Coronary artery (tissue), 2 donors: Measurements from ENCODE around the gene CSNK1A1.

Experiments used
- DNase-seq: peaks from one replicate; pipeline ENCODE4 v3.0.0-alpha.2; 2017; ENCODE audit warnings: low spot score
- H3K27ac ChIP-seq, 2 donors: fragments of 200-600 bp; sonication (generic); one replicate each; pipeline ENCODE4 v1.5.1; 2016 to 2019
- H3K4me3 ChIP-seq: fragments of 200-600 bp; sonication (generic); 2 replicates; pipeline ENCODE4 v1.5.1; 2016; ENCODE audit warnings: mild to moderate bottlenecking, moderate library complexity
- TF ChIP-seq, protein P1 (sequence below): fragments of 200-600 bp; sonication (generic); IDR thresholded peaks from one replicate; pipeline ENCODE4 v1.5.1; 2019; ENCODE audit warnings: antibody characterized with exemption

The CSNK1A1 gene

DNA sequence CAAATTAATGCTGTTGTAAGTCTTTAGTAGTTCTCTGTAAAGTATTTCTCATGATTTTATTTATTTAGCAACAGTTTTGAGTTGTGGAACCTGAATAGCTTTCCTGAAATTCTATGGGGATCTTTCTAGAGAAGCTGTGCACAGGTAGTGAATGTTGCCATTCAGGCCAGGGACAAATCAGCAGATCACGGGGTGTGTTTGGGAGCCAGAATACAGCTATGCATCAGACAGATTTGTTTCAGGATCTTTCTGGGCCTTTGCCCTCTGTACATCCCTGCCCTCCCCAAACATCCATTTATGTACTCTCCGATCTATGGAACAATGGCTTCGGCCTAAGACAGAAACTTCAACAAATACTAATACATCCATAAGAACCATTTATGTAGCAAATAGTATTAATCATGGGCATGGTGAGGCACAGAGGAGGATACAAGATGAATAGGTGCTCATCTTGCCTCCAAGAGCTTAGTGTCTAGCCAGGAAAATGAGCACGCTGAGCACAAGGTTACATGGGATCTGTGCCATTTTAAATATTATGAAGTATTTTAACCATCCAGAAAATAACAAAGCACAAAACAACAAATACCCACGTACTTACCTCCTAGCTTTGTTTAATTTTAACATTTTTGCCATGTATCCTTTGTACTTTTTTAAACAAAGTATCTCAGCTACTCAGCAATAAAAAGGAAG is 43.1 kb upstream of the CSNK1A1 start:
- no peak overlapping the region for H3K4me3 ChIP-seq
- no peak overlapping the region for H3K27ac ChIP-seq
- no peak for DNase-seq
- TF ChIP-seq, protein P1, sequence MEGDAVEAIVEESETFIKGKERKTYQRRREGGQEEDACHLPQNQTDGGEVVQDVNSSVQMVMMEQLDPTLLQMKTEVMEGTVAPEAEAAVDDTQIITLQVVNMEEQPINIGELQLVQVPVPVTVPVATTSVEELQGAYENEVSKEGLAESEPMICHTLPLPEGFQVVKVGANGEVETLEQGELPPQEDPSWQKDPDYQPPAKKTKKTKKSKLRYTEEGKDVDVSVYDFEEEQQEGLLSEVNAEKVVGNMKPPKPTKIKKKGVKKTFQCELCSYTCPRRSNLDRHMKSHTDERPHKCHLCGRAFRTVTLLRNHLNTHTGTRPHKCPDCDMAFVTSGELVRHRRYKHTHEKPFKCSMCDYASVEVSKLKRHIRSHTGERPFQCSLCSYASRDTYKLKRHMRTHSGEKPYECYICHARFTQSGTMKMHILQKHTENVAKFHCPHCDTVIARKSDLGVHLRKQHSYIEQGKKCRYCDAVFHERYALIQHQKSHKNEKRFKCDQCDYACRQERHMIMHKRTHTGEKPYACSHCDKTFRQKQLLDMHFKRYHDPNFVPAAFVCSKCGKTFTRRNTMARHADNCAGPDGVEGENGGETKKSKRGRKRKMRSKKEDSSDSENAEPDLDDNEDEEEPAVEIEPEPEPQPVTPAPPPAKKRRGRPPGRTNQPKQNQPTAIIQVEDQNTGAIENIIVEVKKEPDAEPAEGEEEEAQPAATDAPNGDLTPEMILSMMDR = no peak

DNA sequence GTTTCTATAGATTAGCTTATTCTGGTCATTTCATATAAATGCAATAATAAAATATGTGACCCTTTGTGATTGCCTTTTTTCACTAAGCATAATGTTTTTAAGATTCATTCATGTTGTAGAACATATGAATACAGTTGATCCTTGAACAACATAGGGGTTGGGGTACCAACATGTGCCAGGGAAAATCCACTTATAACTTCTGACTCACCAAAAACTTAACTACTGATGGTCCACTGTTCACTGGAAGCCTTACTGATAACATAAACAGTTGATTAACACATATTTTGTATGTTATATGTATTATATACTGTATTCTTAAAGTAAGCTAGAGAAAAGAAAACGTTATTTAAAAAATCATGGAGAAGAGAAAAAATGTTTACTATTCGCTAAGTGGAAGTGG is 42.1 kb upstream of the CSNK1A1 start:
- H3K4me3 ChIP-seq = no peak overlapping the region
- TF ChIP-seq, protein P1 = no peak
- DNase-seq = no peak
- H3K27ac ChIP-seq = no peak overlapping the region

DNA sequence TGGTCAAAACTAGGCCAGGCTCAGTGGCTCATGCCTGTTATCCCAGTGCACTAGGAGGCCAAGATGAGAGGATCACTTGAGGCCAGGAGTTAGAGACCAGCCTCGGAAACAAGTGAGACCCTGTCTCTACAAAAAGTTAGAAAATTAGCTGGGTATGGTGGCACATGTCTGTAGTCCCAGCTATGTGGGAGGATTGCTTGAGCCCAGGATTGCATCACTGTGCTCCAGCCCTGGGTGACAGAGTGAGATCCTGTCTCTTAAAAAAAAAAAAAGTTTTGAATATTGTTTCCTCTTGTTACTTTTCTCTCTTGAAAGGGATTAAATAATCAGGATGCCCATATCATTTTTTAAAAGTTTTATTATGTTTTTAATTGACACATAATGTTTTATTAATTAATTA is 37.7 kb upstream of the CSNK1A1 start:
- TF ChIP-seq, protein P1 = no peak
- no peak for DNase-seq
- H3K4me3 ChIP-seq = no peak overlapping the region
- H3K27ac ChIP-seq = no peak overlapping the region

DNA sequence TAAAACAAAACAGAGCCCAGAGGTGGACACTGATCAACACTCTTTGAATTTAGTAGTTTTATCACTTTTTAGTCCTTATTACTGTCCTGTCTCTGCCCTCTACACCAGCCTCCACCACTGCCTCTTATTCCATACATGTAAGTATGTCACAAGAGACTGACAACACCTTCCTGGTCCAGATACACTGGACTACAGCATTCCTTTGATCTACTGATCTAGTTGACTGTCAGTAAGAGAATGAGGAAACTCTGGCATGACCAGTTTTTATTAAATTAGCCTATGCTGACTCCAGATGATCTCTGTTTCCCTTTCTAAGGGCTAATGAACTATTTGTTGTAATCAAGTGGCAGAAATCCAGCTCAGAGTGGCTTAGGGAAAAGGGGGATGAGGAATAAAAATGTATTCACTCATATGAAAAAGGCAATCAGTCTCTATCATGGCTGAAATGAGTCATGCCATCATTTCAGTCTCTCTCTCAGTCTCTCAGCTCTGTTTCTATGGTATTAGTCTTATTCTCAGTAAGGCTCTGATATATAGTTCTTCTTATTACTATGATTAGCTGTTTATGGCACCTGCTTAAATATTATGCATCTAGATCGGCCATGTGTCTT is 35.6 kb upstream of the CSNK1A1 start:
- TF ChIP-seq, protein P1 = no peak
- no peak overlapping the region for H3K4me3 ChIP-seq
- no peak for DNase-seq
- peak overlapping the region in 1 of 2 donors; percentile 42 for H3K27ac ChIP-seq

DNA sequence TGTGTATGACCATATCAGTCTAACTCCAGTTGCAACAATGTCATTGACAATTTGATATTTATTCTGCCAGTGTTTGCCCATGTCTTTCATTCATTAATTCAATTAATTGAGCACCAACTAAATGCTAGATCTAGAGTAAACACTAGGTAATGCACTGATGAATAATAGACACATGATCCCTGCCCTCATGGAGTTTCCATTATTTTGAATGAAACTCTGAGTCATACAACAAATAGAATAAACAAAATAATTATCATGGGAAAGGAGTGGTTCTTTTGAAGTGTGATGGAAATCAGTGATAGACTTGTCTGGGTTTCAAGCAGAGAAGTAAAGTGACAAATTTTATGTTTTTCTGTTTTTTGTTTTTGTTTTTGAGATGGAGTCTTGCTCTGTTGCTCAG is 34.7 kb upstream of the CSNK1A1 start:
- DNase-seq = no peak
- TF ChIP-seq, protein P1 = no peak
- H3K27ac ChIP-seq = no peak overlapping the region
- no peak overlapping the region for H3K4me3 ChIP-seq

DNA sequence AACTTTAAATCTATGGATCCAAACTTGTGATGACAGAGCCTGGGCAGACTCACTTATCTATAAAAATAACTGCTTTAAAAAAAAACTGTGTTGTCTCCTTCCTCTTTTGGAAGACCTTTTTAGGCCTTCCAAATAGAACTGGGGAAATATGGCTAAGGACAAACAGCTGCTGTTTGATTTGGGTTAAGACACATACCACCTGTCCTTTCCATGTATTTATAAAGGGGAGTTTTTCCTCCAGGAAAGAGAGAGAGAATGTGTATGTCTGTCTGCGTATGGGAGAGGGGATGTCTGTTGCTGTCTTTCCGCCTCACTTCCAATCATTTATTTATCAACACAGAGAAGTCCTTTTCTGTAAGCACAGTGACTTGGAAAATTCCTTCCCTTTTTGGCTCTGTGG is 32.9 kb upstream of the CSNK1A1 start:
- no peak overlapping the region for H3K4me3 ChIP-seq
- H3K27ac ChIP-seq = peak overlapping the region; percentile 56 to 82
- TF ChIP-seq, protein P1 = no peak
- DNase-seq = no peak

DNA sequence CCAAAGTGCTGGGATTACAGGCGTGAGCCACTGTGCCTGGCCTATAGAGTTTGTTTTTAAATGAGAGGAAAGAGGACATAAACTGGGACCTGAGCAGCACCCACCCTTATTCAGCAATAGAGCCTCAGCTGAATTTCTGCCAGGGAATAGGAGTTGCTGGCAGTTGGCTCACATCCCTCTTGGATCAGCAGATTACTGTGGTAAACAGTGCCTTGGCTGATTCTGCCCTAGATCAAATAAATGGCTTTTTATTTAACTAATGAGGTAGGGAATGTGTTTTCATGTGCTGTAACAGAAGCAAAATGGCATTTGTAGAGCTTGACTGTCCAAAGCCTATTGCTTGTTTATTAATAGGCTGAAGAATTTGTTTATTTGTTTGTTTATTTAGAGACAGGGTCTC is 32.2 kb upstream of the CSNK1A1 start:
- H3K27ac ChIP-seq = peak overlapping the region; percentile 56 to 82
- TF ChIP-seq, protein P1 = no peak
- DNase-seq = no peak

More for the DNA sequence above, 32.2 kb upstream of the CSNK1A1 start:
- H3K4me3 ChIP-seq = peak overlapping the region; percentile 10
